Spleen (tissue), 13 donors: ENCODE results near the gene PCDHA7. TPM values are rescaled to one million over a fixed set of nuclear protein-coding genes. Genes with fewer than 3 reads are reported as not detected.
A peak's percentile ranks its signal among the peaks of the same experiment; 100 is the strongest.
"Not testable (repeated sequence)": the region's sequence is repeated elsewhere in the genome, so short reads cannot be mapped to it uniquely, and the experiment has no call there.

Experiments used
- DNase-seq: peaks from one replicate; pipeline ENCODE4 v3.0.0-alpha.2; 2020
- H3K27ac ChIP-seq, 8 donors: fragments of 200-600 bp; sonication (generic) in 7 of 8; 1 replicate in 4 of 8; 2 replicates in 4 of 8; pipeline versions ENCODE4 v1.5.0 to v1.8.0; 2016 to 2021; ENCODE audit warnings: inconsistent platforms in 4 of 8, mild to moderate bottlenecking in 4 of 8, moderate library complexity in 1 of 8
- H3K27me3 ChIP-seq, 7 donors: fragments of 200-600 bp; sonication (generic) in 6 of 7; replicated peaks in 1 of 7; 1 replicate in 4 of 7; 2 replicates in 3 of 7; pipeline versions ENCODE4 v1.5.0 to v1.8.0; 2016 to 2021; ENCODE audit warnings: inconsistent platforms in 3 of 7, mild to moderate bottlenecking in 1 of 7
- H3K36me3 ChIP-seq, 6 donors: fragments of 200-600 bp; sonication (generic) in 5 of 6; 1 replicate in 4 of 6; 2 replicates in 2 of 6; pipeline versions ENCODE4 v1.5.0 to v1.8.0; 2016 to 2021; ENCODE audit warnings: inconsistent platforms in 2 of 6
- H3K4me1 ChIP-seq, 6 donors: fragments of 200-600 bp; sonication (generic) in 5 of 6; 1 replicate in 3 of 6; 2 replicates in 3 of 6; pipeline versions ENCODE4 v1.5.0 to v1.8.0; 2016 to 2021; ENCODE audit warnings: inconsistent platforms in 3 of 6
- H3K4me3 ChIP-seq, 8 donors: fragments of 200-600 bp; sonication (generic) in 7 of 8; 1 replicate in 4 of 8; 2 replicates in 4 of 8; pipeline versions ENCODE4 v1.5.0 to v1.8.0; 2016 to 2021; ENCODE audit warnings: inconsistent platforms in 4 of 8, mild to moderate bottlenecking in 4 of 8, moderate library complexity in 2 of 8
- H3K9me3 ChIP-seq, 8 donors: fragments of 200-600 bp; sonication (generic) in 7 of 8; 1 replicate in 4 of 8; 2 replicates in 4 of 8; pipeline versions ENCODE4 v1.5.0 to v1.8.0; 2016 to 2021; ENCODE audit warnings: inconsistent platforms in 4 of 8
- CTCF ChIP-seq, 11 experiments: fragments of 200-600 bp in 7 of 11; fragments of 450-650 bp in 4 of 11; sonication (generic) in 4 of 11; IDR thresholded peaks in 8 of 11; conservative IDR thresholded peaks in 3 of 11; 1 replicate in 7 of 11; 2 replicates in 4 of 11; pipeline versions ENCODE4 v1.4.0 to v1.8.0; 2016 to 2021; ENCODE audit warnings: antibody characterized with exemption in 11 of 11, inconsistent platforms in 4 of 11, mild to moderate bottlenecking in 1 of 11
- POLR2A ChIP-seq, 3 donors: fragments of 450-650 bp; IDR thresholded peaks; one replicate each; pipeline ENCODE4 v1.5.1; 2017; ENCODE audit warnings: antibody characterized with exemption in 3 of 3, mild to moderate bottlenecking in 1 of 3
- POLR2AphosphoS5 ChIP-seq, 3 donors: sonication (generic); formaldehyde crosslinking; IDR thresholded peaks; one replicate each; pipeline ENCODE4 v1.5.1; 2017; ENCODE audit warnings: antibody characterized with exemption in 3 of 3
- WGBS, 5 donors: extraction: QIAGEN DNeasy Blood & Tissue Kit in 3 of 5; methylation state at CpG; one replicate each; pipeline versions ENCODE4 v1.1.5 to v1.1.7; 2013 to 2018; 5-methylcytosine and 5-hydroxymethylcytosine counted together
- intact Hi-C: fragments of 100-400 bp; cut with DNase I; formaldehyde crosslinking; loops from one replicate; pipeline ENCODE4 v1.15.0; 2023; ENCODE audit warnings: low total_unique reads
- long read RNA-seq, 2 donors: transcript quantifications; one replicate each; lab custom pipeline, GENCODE V29; 2026
- polyA plus RNA-seq, 3 donors: library from polyadenylated mRNA; stranded (reverse); fragments of 200-250 nt; gene quantifications; one replicate each; pipeline ENCODE4 v1.2.1, GENCODE V29; 2013
- total RNA-seq, 7 donors: library from RNA; depleted of rRNA in 3 of 7; stranded (reverse); fragments of >200 nt in 3 of 7; fragmentation: NEBNext Ultra II Directional in 4 of 7; extraction: Animal tissue kit (Norgen Biotek cat#: 25700) in 4 of 7; gene quantifications; one replicate each; pipeline versions ENCODE4 v1.1.0 to v1.2.1, GENCODE V29; 2016 to 2021
- donor health status: healthy with polysubstance abuse.
- donor health status: DM: no; HTN: no; CAD: no; lungs with moderate emphysema.
- donor health status: DM: no; HTN: no; CAD: no.
- donor health status: Bipolar disorder and iron deficiency.
- donor health status: healthy.
- donor health status: DM: no; HTN: no; CAD: no.
- donor health status: DM: yes; HTN: yes; CAD: no.

The PCDHA7 gene, protein sequence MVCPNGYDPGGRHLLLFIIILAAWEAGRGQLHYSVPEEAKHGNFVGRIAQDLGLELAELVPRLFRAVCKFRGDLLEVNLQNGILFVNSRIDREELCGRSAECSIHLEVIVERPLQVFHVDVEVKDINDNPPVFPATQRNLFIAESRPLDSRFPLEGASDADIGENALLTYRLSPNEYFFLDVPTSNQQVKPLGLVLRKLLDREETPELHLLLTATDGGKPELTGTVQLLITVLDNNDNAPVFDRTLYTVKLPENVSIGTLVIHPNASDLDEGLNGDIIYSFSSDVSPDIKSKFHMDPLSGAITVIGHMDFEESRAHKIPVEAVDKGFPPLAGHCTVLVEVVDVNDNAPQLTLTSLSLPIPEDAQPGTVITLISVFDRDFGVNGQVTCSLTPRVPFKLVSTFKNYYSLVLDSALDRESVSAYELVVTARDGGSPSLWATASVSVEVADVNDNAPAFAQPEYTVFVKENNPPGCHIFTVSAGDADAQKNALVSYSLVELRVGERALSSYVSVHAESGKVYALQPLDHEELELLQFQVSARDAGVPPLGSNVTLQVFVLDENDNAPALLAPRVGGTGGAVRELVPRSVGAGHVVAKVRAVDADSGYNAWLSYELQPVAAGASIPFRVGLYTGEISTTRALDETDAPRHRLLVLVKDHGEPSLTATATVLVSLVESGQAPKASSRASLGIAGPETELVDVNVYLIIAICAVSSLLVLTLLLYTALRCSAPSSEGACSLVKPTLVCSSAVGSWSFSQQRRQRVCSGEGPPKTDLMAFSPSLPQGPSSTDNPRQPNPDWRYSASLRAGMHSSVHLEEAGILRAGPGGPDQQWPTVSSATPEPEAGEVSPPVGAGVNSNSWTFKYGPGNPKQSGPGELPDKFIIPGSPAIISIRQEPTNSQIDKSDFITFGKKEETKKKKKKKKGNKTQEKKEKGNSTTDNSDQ
- total RNA-seq (under 1 TPM in 5 of 7 donors, not detected in 2; 0.14 to 0.72 (median 0.43) TPM), polyA plus RNA-seq (under 1 TPM; 0.03 to 0.41 (median 0.11) TPM)
- long read RNA-seq, donor 1, result 0 reads
- long read RNA-seq, donor 2, partial matches to known transcripts, result 0 of 1 reads
- long read RNA-seq, donor 2, other reads (novel, unspliced or antisense), result 0 of 1 reads

GRCh38 chr5:140833993-140834392 lies at the start of gene PCDHA7:
Gene PCDHA7 (plus strand): TSS chr5:140834269. CDS start chr5:140834384, 115 bp downstream.
- WGBS, 5 donors, result 9 to 24% (median 13%) methylated on average over 8 of the region's 8 CpGs

DNA sequence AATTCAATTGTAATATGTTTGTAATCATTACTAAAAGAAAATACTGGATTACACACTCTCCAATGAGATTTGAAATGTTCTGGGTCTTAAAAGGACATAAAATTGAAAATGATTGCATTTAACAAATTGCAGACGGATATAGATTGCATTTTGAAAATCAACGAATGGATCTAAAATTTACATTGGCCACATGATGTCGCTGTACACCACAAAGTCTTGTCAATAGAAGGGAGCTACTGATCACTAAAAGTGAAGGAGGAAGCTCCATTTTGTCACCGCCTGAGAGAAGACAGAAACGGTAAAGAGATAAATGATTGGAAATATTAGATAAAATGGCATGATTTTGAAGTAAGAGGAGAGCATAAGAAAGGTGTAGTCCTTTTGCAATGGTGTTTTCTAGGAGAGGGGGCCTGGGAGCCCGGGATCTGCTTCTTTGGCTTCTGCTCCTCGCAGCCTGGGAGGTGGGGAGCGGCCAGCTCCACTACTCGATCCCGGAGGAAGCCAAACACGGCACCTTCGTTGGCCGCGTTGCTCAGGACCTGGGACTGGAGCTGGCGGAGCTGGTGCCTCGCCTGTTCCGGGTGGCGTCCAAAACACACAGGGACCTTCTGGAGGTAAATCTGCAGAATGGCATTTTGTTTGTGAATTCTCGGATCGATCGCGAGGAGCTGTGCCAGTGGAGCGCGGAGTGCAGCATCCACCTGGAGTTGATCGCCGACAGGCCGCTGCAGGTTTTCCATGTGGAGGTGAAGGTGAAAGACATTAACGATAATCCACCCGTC lies 48.0 kb upstream of the PCDHA7 start, which contains the start of gene PCDHA1:
TSS of gene PCDHA1 (plus strand) at position 236 of the 782 bp plus-strand sequence.
- TF ChIP-seq POLR2A (IDR thresholded peaks at IDR 0.05), result no peak
- intact Hi-C loops, result no loop called here
- no peak for DNase-seq
- H3K4me1 ChIP-seq, result no peaks in the 10 kb centered on the region
- 19 to 49% (median 24%) methylated on average over 24 to 29 of the region's 29 CpGs for WGBS, 5 donors
- peaks cover 0 to 70% (median 0%) of the 10 kb centered on the region in 7 donors for H3K27me3 ChIP-seq
- H3K9me3 ChIP-seq, result peaks cover 3 to 100% (median 98%) of the 10 kb centered on the region in 8 donors
- peak within 1 kb of the TSS in 1 of 8 donors; percentile 18 for H3K4me3 ChIP-seq
- H3K27ac ChIP-seq, result no peak within 1 kb of the TSS
- H3K36me3 ChIP-seq, result no peaks in the 10 kb centered on the region

More at GRCh38 chr5:140833993-140834392, at the start of gene PCDHA7:
- Histone ChIP-seq H3K4me3 (peak within 1 kb of the TSS in 1 of 8 donors; percentile 31), H3K27me3 (peaks cover 0 to 84% (median 4%) of the 10 kb centered on the region in 7 donors), H3K27ac (no peak within 1 kb of the TSS), H3K9me3 (peaks cover 2 to 63% (median 35%) of the 10 kb centered on the region in 8 donors), H3K4me1 (no peaks in the 10 kb centered on the region), H3K36me3 (no peaks in the 10 kb centered on the region)
- intact Hi-C loops, result no loop called here
- no peak for DNase-seq
- TF ChIP-seq CTCF (IDR thresholded peaks at IDR 0.05 in 8 of 11, conservative IDR thresholded peaks at IDR 0.05 in 3 of 11), result no peak
- no peak for TF ChIP-seq POLR2A (IDR thresholded peaks at IDR 0.05)
- TF ChIP-seq POLR2AphosphoS5 (IDR thresholded peaks at IDR 0.05), result no peak

- H3K27ac ChIP-seq, intact Hi-C loops, H3K4me3 ChIP-seq, H3K36me3 ChIP-seq, H3K4me1 ChIP-seq: not testable (repeated sequence)
- Histone ChIP-seq H3K9me3 (peaks cover 3 to 100% (median 98%) of the 10 kb centered on the region in 8 donors), H3K27me3 (peaks cover 0 to 79% (median 0%) of the 10 kb centered on the region in 7 donors)
- WGBS, 5 donors, result 42 to 71% (median 53%) methylated on average over 37 to 44 of the region's 44 CpGs
- peak; percentile 51 for DNase-seq
These were observed 46.6 kb upstream of the PCDHA7 start for GRCh38 chr5:140787422-140787821.

DNA sequence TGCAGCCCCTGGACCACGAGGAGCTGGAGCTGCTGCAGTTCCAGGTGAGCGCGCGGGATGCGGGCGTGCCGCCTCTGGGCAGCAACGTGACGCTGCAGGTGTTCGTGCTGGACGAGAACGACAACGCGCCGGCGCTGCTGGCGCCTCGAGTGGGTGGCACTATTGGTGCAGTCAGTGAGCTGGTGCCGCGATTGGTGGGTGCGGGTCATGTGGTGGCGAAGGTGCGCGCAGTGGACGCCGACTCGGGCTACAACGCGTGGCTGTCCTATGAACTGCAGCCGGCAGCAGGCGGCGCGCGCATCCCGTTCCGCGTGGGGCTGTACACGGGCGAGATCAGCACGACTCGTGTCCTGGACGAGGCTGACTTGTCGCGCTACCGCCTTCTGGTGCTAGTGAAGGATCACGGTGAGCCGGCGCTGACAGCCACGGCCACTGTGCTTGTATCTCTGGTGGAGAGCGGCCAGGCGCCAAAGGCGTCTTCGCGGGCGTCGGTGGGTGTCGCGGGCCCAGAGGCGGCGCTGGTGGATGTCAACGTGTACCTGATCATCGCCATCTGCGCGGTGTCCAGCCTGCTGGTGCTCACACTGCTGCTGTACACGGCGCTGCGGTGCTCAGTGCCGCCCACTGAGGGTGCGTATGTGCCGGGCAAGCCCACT lies 46.1 kb upstream of the PCDHA7 start:
- 42 to 63% (median 53%) methylated on average over 27 to 70 of the region's 70 CpGs for WGBS, 5 donors
- H3K4me3 ChIP-seq, result peak overlapping the region in 1 of 8 donors; percentile 9
- H3K36me3 ChIP-seq, H3K4me1 ChIP-seq, H3K27ac ChIP-seq, intact Hi-C loops: not testable (repeated sequence)
- peaks cover 3 to 100% (median 98%) of the 10 kb centered on the region in 8 donors for H3K9me3 ChIP-seq
- peak; percentile 53 for DNase-seq
- H3K27me3 ChIP-seq, result peaks cover 0 to 80% (median 0%) of the 10 kb centered on the region in 7 donors
